Ovary (tissue), 3 donors: Measurements from ENCODE around the gene CHST6.

Source experiments
- EP300 ChIP-seq: sonication (generic); formaldehyde crosslinking; IDR thresholded peaks from one replicate; pipeline ENCODE4 v1.6.1; 2017; ENCODE audit warnings: antibody characterized with exemption
- POLR2A ChIP-seq: fragments of 450-650 bp; IDR thresholded peaks from one replicate; pipeline ENCODE4 v1.6.1; 2017; ENCODE audit warnings: antibody characterized with exemption, mild to moderate bottlenecking, moderate library complexity
- TF ChIP-seq, protein P1 (sequence below), 3 donors: fragments of 450-650 bp in 2 of 3; fragments of 200-600 bp in 1 of 3; IDR thresholded peaks; one replicate each; pipeline versions ENCODE4 v1.5.1 to v1.8.0; 2016 to 2022; ENCODE audit warnings: antibody characterized with exemption in 3 of 3, mild to moderate bottlenecking in 1 of 3
- donor health status: DM: no; HTN: no; CAD: no.

GRCh38 chr16:75477680-75478473 is 17.4 kb downstream of the CHST6 start:
- no peak for TF ChIP-seq POLR2A
- TF ChIP-seq, protein P1, sequence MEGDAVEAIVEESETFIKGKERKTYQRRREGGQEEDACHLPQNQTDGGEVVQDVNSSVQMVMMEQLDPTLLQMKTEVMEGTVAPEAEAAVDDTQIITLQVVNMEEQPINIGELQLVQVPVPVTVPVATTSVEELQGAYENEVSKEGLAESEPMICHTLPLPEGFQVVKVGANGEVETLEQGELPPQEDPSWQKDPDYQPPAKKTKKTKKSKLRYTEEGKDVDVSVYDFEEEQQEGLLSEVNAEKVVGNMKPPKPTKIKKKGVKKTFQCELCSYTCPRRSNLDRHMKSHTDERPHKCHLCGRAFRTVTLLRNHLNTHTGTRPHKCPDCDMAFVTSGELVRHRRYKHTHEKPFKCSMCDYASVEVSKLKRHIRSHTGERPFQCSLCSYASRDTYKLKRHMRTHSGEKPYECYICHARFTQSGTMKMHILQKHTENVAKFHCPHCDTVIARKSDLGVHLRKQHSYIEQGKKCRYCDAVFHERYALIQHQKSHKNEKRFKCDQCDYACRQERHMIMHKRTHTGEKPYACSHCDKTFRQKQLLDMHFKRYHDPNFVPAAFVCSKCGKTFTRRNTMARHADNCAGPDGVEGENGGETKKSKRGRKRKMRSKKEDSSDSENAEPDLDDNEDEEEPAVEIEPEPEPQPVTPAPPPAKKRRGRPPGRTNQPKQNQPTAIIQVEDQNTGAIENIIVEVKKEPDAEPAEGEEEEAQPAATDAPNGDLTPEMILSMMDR (IDR thresholded peaks at IDR 0.05): no peak
- TF ChIP-seq EP300: no peak
